ENCODE measurements around the gene CNOT2. TPM values are rescaled to one million over a fixed set of nuclear protein-coding genes. Genes with fewer than 3 reads are reported as not detected.

Gene CNOT2
- total RNA-seq, 2 donors from 2014 or later: 54.5 to 55.5 TPM

DNA sequence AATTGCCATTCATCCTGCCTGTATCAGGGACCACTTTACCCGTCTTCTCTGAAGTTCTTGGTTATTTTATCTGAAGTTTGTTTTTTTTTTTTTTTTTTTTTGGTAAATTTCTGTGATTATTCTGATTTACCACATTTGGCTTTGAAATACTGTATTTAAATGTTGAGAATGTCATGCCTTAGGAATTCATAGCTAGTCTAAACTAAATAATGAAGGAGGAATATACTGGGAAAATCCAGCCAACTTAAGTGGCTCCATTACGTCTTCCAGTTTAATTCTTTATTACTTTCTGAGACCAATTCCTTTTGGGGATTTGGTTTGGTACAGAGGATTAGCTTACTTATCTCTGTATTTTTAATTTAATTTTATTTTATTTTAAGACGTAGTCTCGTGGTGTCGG is 62.6 kb downstream of the CNOT2 start:
- Histone ChIP-seq H3K9me3 (no peaks in the 10 kb centered on the region), H3K4me3 (no peak overlapping the region), H3K27ac (no peak overlapping the region), H3K36me3 (no peaks in the 10 kb centered on the region), H3K4me1 (no peaks in the 10 kb centered on the region), H3K27me3 (no peaks in the 10 kb centered on the region)
- TF ChIP-seq, protein P1, sequence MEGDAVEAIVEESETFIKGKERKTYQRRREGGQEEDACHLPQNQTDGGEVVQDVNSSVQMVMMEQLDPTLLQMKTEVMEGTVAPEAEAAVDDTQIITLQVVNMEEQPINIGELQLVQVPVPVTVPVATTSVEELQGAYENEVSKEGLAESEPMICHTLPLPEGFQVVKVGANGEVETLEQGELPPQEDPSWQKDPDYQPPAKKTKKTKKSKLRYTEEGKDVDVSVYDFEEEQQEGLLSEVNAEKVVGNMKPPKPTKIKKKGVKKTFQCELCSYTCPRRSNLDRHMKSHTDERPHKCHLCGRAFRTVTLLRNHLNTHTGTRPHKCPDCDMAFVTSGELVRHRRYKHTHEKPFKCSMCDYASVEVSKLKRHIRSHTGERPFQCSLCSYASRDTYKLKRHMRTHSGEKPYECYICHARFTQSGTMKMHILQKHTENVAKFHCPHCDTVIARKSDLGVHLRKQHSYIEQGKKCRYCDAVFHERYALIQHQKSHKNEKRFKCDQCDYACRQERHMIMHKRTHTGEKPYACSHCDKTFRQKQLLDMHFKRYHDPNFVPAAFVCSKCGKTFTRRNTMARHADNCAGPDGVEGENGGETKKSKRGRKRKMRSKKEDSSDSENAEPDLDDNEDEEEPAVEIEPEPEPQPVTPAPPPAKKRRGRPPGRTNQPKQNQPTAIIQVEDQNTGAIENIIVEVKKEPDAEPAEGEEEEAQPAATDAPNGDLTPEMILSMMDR (IDR thresholded peaks at IDR 0.05): no peak
- DNase-seq (ENCODE audit: low spot score): no peak

- Histone ChIP-seq H3K9me3 (no peaks in the 10 kb centered on the region), H3K4me1 (no peaks in the 10 kb centered on the region), H3K27ac (no peak overlapping the region), H3K27me3 (no peaks in the 10 kb centered on the region), H3K4me3 (no peak overlapping the region), H3K36me3 (no peaks in the 10 kb centered on the region)
- TF ChIP-seq, protein P1 (IDR thresholded peaks at IDR 0.05): no peak
- no peak for DNase-seq (ENCODE audit: low spot score)
Observed at GRCh38 chr12:70306676-70307075, 63.4 kb downstream of the CNOT2 start.

DNA sequence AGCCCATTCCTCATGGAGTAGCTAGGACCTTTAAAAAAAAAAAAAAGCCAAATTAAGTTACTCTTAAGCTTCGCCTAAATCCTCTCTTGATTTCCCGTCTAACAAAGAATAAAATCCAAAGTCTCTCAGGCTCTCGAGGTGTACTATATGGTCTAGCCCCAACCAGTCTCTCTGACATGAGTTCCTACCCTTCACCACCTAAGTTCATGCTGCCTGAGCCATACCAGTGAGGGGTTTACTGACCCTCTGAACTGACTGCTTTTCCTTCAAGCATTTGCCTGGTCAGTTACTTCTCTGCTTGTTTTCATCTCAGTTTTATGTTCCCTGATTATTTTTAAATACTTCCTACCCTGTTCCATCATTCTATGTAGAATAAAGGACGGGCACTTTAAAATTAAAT is 64.6 kb downstream of the CNOT2 start:
- Histone ChIP-seq H3K9me3 (no peaks in the 10 kb centered on the region), H3K4me1 (no peaks in the 10 kb centered on the region), H3K36me3 (no peaks in the 10 kb centered on the region), H3K4me3 (no peak overlapping the region), H3K27me3 (no peaks in the 10 kb centered on the region), H3K27ac (no peak overlapping the region)
- TF ChIP-seq, protein P1 (IDR thresholded peaks at IDR 0.05): no peak
- DNase-seq (ENCODE audit: low spot score): no peak

DNA sequence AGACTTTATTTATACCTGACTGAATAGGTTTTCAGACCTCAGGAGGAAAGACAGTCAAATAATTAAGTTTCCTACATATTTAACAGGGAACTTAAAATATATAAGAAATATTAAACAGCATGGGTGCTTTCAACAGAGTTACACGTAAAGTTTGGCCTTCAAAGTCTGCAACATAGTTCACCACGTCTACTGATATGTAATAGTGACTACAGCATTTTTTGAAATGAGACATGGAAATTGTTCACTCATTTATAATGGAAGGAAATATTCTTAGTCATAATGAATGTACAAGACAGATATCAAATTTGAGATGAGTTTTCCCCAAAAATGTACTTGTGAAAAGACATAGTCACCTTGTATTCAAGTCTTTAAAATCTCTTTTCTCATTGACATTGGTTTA is 66.1 kb downstream of the CNOT2 start:
- Histone ChIP-seq H3K27me3 (no peaks in the 10 kb centered on the region), H3K4me3 (no peak overlapping the region), H3K9me3 (no peaks in the 10 kb centered on the region), H3K4me1 (no peaks in the 10 kb centered on the region), H3K36me3 (no peaks in the 10 kb centered on the region), H3K27ac (no peak overlapping the region)
- no peak for DNase-seq (ENCODE audit: low spot score)
- TF ChIP-seq, protein P1 (IDR thresholded peaks at IDR 0.05): no peak

- Histone ChIP-seq H3K9me3 (no peaks in the 10 kb centered on the region), H3K27me3 (no peaks in the 10 kb centered on the region), H3K27ac (no peak overlapping the region), H3K4me1 (no peaks in the 10 kb centered on the region), H3K4me3 (no peak overlapping the region), H3K36me3 (no peaks in the 10 kb centered on the region)
- TF ChIP-seq, protein P1 (IDR thresholded peaks at IDR 0.05): no peak
- DNase-seq (ENCODE audit: low spot score): no peak
Observed at GRCh38 chr12:70314145-70314544, 70.9 kb downstream of the CNOT2 start.

DNA sequence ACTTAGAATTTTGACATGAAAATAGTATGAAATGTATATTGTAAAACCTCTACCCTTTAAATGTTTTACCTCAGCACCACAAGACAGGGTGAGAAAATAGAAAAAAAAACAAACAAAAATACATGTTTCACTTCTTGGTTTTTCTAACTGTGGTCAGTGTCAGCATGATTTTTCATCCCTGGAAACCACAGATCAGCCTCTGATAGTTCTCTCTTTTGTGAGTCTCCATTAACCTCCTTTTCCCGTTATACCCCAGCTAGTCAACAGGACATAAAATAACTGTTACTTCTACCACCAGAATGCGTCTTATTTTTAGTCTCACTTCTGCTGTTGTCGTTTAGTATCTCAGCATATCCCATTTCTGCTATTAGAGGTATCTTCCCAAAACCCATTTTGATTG is 74.5 kb downstream of the CNOT2 start:
- Histone ChIP-seq H3K4me3 (no peak overlapping the region), H3K4me1 (no peaks in the 10 kb centered on the region), H3K27me3 (no peaks in the 10 kb centered on the region), H3K36me3 (peaks cover 7% of the 10 kb centered on the region), H3K27ac (no peak overlapping the region), H3K9me3 (no peaks in the 10 kb centered on the region)
- TF ChIP-seq, protein P1 (IDR thresholded peaks at IDR 0.05): no peak
- DNase-seq (ENCODE audit: low spot score): no peak

All from right atrium auricular region (tissue), 2 donors.